ENCODE results near the gene ARHGEF39. TPM values are rescaled to one million over a fixed set of nuclear protein-coding genes. Genes with fewer than 3 reads are reported as not detected.

The ARHGEF39 gene
- total RNA-seq, 1 donor from 2014 or later = 0.38 TPM

GRCh38 chr9:35680331-35681105, 15.5 kb upstream of the ARHGEF39 start:
- Histone ChIP-seq H3K4me3 (no peak overlapping the region), H3K4me1 (peaks cover 8% of the 10 kb centered on the region), H3K9me3 (no peaks in the 10 kb centered on the region), H3K27me3 (no peaks in the 10 kb centered on the region), H3K27ac (no peak overlapping the region), H3K36me3 (peaks cover 10% of the 10 kb centered on the region)
- DNase-seq (no peak), ATAC-seq (no peak)
- TF ChIP-seq CTCF (IDR thresholded peaks at IDR 0.05) = no peak
- intact Hi-C loops (cut with DNase I) = no loop called here

- Histone ChIP-seq H3K4me3 (no peak overlapping the region), H3K27ac (no peak overlapping the region)
Measured at GRCh38 chr9:35679766-35680330, 14.9 kb upstream of the ARHGEF39 start.

GRCh38 chr9:35679091-35679490, 14.1 kb upstream of the ARHGEF39 start:
- no peak for TF ChIP-seq CTCF (IDR thresholded peaks at IDR 0.05)
- H3K36me3 ChIP-seq = peaks cover 5% of the 10 kb centered on the region
- intact Hi-C loops (cut with DNase I) = no loop called here
- peaks cover 8% of the 10 kb centered on the region for H3K4me1 ChIP-seq
- no peak for ATAC-seq
- H3K4me3 ChIP-seq = no peak overlapping the region
- no peak for DNase-seq
- no peaks in the 10 kb centered on the region for H3K27me3 ChIP-seq
- no peak overlapping the region for H3K27ac ChIP-seq
- H3K9me3 ChIP-seq = no peaks in the 10 kb centered on the region

More at GRCh38 chr9:35679766-35680330, 14.9 kb upstream of the ARHGEF39 start:
- TF ChIP-seq CTCF (IDR thresholded peaks at IDR 0.05) = no peak
- Histone ChIP-seq H3K36me3 (peaks cover 5% of the 10 kb centered on the region), H3K27me3 (no peaks in the 10 kb centered on the region), H3K9me3 (no peaks in the 10 kb centered on the region), H3K4me1 (peaks cover 8% of the 10 kb centered on the region)
- DNase-seq (no peak), ATAC-seq (no peak)
- intact Hi-C loops (cut with DNase I) = no loop called here

- H3K27me3 ChIP-seq = no peaks in the 10 kb centered on the region
- peaks cover 8% of the 10 kb centered on the region for H3K4me1 ChIP-seq
- no peak for DNase-seq
- no peak for TF ChIP-seq CTCF (IDR thresholded peaks at IDR 0.05)
- peak; percentile 74 for ATAC-seq
- no peak overlapping the region for H3K27ac ChIP-seq
- peak overlapping the region; percentile 60 for H3K4me3 ChIP-seq
- no peaks in the 10 kb centered on the region for H3K9me3 ChIP-seq
- intact Hi-C loops (cut with DNase I) = no loop called here
- no peaks in the 10 kb centered on the region for H3K36me3 ChIP-seq
Measured at GRCh38 chr9:35675732-35676392, 10.9 kb upstream of the ARHGEF39 start.

GRCh38 chr9:35675204-35675603, 10.2 kb upstream of the ARHGEF39 start:
- H3K4me1 ChIP-seq = peaks cover 8% of the 10 kb centered on the region
- DNase-seq = no peak
- H3K27ac ChIP-seq = no peak overlapping the region
- ATAC-seq = no peak
- no peak for TF ChIP-seq CTCF (IDR thresholded peaks at IDR 0.05)
- peak overlapping the region; percentile 60 for H3K4me3 ChIP-seq
- intact Hi-C loops (cut with DNase I) = no loop called here
- no peaks in the 10 kb centered on the region for H3K27me3 ChIP-seq
- no peaks in the 10 kb centered on the region for H3K36me3 ChIP-seq
- no peaks in the 10 kb centered on the region for H3K9me3 ChIP-seq
